NCI-H2171 (cell line): ENCODE data around the gene SOAT1.
"Not testable (repeated sequence)": the region's sequence is repeated elsewhere in the genome, so short reads cannot be mapped to it uniquely, and the experiment has no call there.

Experiments used
- DNase-seq: peaks from one replicate; lab custom pipeline; 2025; lab: John Stamatoyannopoulos, UW

The SOAT1 gene

GRCh38 chr1:179293340-179294327 is at the start of gene SOAT1:
TSS of gene SOAT1 (plus strand) at chr1:179293797. CDS start at chr1:179302685, 8,888 bp downstream.
- DNase-seq = peak; percentile 92

GRCh38 chr1:179245426-179245825 is 48.2 kb upstream of the SOAT1 start:
- not testable (repeated sequence) for DNase-seq

DNA sequence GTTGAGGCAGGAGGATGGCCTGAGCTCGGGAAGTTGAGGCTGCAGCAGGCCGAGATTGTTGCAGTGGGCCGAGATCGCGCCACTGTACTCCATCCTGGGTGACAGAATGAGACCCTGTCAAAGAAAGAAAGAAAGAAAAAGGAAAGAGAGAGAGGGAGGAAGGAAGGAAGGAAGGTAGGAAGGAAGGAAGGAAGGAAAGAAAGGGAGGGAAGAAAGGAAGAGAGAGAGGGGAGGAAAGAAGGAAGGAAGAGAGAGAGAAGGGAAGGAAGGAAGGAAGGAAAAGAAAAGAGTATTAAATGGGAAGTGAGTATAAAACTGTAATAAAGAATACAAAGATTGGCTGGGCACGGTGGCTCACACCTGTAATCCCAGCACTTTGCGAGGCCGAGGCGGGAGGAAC is 45.7 kb upstream of the SOAT1 start:
- DNase-seq = no peak

DNA sequence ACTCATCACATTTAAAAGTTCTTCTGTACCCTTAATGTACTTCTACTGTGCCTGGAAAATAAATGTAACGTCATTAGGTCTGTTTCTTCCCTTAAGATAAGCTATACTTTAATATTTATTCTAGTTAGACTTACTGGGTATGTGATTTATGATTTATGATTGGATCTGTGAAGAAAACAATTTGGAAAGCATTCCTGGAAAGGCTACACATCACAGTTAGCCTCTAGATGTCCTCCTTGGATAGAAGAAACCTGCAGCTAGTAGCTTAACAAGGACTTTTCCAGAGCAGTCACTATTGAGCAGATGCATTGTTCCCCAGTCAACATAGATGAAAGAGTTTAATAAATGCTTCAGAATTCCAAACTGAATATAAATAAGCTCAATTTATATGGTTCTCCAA is 41.9 kb upstream of the SOAT1 start:
- DNase-seq = no peak

- DNase-seq = no peak
Observed at GRCh38 chr1:179252606-179253005, 41.0 kb upstream of the SOAT1 start.

DNA sequence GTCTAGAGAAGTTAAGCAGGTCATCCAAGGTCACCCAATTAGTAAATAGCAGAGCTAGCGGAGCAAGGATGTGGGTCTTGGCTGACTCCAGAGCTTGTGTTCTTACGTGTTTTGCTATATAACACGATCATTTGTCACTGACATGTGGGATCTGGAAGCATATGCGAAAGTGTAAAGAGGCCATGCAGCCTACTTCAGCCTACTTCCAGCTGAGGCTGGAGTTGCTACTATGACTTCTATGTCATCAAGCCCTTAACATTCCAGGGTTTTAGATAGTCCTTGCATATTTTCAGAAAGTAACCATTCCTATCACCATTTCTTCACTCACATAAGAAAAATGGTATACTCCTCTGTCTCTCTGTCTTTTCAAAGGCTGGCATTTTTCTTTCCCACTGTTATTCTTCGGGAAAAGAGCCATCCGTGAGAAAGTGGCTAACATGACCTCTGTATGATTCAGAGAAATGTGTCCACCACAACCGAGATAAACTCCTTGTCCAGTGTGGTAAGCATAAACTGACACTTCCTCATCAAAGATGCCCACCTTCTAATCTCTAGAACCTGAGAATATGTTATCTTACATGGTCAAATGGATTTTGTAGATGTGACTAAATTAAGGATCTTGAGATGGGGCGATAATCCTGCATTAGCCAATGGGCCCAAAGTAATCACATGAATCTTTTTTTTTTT is 40.2 kb upstream of the SOAT1 start:
- no peak for DNase-seq

DNA sequence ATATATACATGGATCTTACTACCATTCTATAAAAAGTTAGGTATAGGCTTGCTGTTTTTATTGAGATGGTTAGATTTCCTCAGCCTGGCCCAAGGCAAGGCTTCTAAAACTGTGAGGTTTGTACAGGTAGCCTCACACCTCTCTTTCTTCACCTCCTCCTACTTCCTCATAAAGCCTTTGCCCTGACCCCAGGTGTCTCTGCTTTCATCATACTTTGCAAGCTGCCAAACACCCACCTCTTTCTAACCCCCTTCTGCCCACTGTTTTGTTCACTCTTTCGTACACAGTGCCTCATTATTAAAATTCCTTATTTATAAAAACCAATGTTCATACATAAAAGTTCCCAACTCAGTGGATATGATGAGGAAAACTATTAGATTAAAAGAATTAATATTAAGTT is 31.4 kb upstream of the SOAT1 start:
- DNase-seq = no peak

GRCh38 chr1:179263121-179263520 is 30.5 kb upstream of the SOAT1 start:
- no peak for DNase-seq

DNA sequence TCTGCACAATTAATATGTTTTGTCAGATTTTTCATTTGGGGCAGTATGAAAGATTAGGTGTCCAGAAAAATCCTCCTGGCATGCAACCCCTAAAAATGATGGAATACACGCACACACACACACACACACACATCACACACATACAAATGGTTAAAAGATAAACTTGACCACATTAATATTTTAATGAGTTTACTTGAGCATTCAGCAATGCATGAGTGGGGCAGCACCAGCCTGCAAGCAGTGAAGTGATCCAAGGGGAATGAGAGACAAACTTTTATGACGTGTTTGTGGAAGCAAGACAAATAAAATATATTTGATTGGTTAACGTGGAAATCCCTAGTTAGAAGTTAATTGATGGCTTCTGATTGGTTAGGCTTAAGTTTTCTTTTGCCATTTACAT is 29.1 kb upstream of the SOAT1 start:
- no peak for DNase-seq

DNA sequence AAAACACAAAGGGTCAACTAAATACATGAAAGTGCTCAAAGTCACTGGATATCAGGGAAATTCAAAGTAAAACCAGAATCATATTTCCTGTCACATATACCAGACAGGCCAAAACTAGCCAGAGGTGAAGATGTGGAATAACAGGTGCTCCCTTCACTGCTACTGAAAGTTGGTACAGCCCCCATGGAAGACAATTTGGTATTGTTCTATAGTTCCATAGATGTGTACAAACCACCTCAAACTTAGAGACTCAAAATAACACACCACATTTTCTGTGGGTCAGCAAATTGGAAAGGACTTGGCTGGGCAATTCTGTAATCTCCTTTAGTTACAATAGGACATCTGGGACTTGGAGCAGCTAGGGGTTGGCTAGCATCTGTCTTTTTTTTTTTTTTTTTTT is 24.5 kb upstream of the SOAT1 start:
- no peak for DNase-seq

DNA sequence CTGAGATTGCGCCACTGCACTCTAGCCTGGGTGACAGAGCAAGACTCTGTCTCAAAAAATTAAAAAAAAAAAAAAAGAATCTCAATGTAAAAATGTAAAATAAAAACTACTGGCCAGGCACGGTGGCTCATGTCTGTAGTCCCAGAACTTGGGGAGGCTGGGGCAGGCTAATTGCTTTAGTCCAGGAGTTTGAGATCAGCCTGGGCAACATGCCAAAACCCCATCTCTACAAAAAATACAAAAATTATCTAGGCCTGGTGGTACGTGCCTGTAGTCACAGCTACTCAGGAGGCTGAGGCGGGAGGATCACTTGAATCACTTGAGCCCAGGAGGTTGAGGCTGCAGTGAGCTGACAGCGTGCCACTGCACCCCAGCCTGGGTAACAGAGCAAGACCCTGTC is 19.2 kb upstream of the SOAT1 start:
- DNase-seq = not testable (repeated sequence)

DNA sequence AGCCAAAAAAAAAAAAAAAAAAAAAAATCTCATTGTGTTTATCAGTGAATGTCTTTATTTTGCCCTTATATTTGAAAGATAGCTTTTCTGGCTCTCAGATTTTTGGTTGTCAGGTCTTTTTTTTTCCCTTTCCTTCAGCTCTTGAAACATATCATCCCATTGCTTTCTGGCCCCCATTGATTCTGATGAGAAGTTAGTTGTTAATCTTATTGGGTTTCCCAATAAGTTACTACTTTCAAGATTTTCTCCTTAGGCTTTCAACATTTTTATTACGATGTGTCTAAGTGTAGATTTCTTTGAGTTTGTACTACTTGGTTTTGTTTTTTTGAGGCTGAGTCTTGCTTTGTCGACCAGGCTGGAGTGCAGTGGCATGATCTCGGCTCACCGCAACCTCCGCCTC is 14.7 kb upstream of the SOAT1 start:
- no peak for DNase-seq

- no peak for DNase-seq
Observed at GRCh38 chr1:179283992-179284391, 9.6 kb upstream of the SOAT1 start.

DNA sequence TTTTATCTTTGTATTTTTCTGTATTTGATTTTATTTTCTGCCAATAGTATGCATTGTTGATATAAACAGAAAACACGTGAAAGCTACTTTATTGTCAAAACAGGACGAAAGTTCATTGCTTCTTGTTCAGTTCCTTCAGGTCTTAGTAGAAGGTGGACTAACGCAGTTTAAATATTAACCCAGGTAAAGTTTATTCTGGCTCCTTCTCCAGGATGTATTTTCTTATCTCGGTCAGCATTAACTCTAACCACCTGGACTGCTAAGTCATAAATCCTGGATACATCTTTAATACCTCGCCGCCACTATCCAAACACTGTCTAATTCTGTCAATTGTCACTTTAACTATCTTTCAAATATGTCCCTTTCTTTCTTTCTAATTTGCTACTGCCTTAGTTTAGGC is 5.7 kb upstream of the SOAT1 start:
- no peak for DNase-seq

DNA sequence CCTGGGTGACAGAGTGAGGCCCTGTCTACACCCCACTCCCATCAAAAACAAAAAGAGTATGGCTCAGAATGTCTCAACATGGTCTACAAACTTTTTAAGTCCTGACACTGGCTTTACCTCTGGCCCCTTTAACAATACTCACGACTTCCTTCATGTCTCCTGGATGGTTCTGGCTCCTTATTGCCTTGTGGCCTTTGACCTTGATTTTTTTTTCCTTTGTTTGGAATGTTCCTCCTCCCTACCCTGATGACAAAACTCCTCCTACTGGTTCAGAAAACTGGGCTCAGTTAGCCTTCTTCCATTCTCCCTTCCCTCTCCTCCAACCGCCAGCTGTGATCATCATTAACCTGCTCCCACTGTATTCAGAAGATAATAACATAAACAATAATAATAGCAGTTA is 4.6 kb upstream of the SOAT1 start:
- no peak for DNase-seq

DNA sequence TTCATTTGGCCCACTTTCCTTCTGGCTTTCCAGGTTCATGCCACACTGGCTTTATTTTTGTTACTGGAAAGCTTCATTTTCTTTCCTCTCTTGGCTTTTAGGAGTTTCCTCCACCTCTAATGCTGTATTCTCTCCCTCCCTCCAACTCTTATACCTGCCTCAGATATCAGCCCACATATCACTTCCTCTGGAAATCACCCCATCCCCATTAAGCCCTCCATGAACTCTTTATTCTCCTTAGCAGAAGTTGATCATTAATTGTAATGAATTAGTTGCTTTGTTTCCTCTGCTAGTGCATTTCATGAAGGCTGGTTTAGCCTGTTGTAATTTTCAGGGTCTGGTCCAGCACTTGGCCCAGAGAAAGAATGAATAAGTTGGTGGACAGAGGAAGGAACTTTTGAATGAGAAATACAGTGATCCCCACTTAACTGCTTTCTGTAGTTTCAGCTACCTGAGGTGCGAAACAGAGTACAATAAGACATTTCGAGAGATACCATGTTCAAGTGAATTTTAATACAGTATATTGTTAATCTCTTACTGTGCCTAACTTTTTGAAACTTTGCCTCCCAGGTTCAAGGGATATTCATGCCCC is 1.7 kb downstream of the SOAT1 start:
- DNase-seq = no peak

GRCh38 chr1:179296356-179297104 is 2.9 kb downstream of the SOAT1 start:
- no peak for DNase-seq

- no peak for DNase-seq
Observed at GRCh38 chr1:179297105-179297378, 3.4 kb downstream of the SOAT1 start.

DNA sequence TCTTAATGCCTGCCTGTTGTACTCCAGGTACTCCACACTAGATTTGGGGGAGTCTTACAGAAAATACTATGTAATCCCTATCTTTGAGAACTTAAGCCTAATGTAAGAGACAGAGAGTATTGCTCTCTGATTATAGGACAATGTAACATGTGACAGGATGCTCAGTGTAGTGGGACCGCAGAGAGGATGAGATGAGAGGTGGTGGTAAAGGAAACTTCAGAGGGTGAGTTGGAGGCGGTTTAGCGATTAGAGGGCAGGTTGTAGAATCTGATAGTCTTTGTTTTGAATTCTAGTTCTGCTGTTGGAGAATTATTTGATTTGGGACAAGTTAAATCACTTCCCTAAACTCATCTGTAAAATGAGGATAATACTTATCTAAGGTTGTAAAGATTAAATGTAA is 5.4 kb downstream of the SOAT1 start:
- no peak for DNase-seq

DNA sequence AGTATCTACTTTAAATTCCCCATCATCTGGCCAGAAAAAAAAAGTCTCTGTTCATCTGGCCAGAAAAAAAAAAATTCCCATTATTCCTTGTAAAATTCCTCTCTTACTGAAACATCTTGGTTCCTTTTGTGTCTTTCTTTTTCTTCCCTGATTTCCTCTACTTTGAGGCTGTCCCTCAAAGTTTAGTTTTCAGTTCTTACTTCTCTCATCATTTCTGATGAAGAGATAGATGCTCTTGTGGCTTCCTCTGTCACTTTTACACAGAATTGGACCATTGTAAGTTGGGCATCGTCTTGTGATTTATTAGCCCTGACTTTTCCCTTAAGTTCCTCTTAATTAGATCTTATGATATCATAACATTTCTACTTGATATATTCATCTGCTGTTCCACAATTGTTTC is 6.5 kb downstream of the SOAT1 start:
- no peak for DNase-seq

DNA sequence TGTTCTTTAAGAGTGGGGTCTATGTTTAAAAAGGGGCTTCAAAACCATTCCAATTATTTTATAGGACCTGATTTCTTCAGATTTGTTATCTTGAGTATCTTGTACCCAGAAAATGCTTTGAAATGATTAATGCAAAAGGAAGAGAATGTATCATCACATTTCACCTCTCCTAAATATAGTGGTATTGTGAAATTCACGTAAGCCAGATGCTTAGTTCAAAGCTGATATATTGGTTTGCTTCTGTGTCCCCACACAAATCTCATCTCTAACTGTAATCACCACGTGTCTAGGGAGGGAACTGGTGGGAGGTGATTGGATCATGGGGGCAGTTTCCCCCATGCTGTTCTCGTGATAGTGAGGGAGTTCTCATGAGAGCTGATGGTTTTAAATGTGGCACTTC is 8.5 kb downstream of the SOAT1 start:
- DNase-seq = no peak

DNA sequence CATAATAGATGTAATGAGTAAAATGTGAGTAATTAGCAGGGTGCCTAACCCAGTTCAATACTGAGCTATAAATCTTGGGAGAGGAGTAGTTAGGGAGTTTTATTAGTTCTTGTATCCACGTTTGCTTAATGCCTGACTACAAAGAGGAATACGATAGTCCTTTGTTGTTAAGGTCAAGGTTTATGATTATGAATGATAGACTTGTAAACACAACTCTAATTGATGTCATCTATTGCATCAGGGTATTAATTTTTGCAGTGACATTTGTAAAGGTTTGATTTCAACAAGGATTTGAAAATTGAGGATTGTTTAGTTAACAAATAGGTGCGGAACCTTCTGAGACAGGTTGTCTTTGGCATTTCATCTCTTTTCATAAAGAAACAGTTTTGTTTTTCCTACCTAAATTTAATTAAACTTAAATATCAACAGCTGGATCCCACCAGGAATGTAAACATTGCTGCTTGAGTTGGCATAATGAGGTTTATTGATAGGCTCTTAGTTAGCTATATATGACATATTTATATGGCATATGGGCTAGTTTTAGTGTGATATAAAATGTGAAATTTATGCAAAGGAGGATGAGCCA is 9.7 kb downstream of the SOAT1 start:
- no peak for DNase-seq
